NCI-H2227 (cell line): ENCODE results near the gene SHROOM2.
"Not testable (repeated sequence)": the region's sequence is repeated elsewhere in the genome, so short reads cannot be mapped to it uniquely, and the experiment has no call there.

ENCODE experiments used
- DNase-seq: peaks from one replicate; lab custom pipeline; 2025; ENCODE audit not compliant: unreplicated experiment; lab: John Stamatoyannopoulos, UW

SHROOM2 gene

DNA sequence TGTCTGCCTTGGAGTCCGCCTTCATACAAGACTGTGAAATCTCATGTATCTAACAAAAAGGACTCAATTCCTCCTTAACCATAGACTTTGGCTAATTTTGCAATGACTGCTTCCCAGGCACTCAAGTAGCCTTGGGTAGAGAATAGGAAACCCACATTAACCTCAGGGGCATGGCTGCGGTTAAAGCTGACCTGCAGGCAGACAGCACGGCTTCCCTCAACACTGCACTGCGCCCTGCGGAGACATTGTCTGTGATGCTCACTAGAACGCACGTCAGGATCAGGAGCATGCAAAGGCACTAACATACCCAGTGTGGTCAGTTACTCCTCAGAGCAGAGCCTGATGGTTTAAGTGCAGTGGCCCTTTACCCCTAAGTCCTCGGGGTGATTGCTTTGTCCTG is 10.3 kb upstream of the SHROOM2 start:
- DNase-seq: no peak

GRCh38 chrX:9781941-9782340 is 4.3 kb upstream of the SHROOM2 start:
- no peak for DNase-seq

GRCh38 chrX:9784332-9784731 is 1.9 kb upstream of the SHROOM2 start:
- no peak for DNase-seq

GRCh38 chrX:9785254-9785943 is 830 bp upstream of the SHROOM2 start:
- no peak for DNase-seq

DNA sequence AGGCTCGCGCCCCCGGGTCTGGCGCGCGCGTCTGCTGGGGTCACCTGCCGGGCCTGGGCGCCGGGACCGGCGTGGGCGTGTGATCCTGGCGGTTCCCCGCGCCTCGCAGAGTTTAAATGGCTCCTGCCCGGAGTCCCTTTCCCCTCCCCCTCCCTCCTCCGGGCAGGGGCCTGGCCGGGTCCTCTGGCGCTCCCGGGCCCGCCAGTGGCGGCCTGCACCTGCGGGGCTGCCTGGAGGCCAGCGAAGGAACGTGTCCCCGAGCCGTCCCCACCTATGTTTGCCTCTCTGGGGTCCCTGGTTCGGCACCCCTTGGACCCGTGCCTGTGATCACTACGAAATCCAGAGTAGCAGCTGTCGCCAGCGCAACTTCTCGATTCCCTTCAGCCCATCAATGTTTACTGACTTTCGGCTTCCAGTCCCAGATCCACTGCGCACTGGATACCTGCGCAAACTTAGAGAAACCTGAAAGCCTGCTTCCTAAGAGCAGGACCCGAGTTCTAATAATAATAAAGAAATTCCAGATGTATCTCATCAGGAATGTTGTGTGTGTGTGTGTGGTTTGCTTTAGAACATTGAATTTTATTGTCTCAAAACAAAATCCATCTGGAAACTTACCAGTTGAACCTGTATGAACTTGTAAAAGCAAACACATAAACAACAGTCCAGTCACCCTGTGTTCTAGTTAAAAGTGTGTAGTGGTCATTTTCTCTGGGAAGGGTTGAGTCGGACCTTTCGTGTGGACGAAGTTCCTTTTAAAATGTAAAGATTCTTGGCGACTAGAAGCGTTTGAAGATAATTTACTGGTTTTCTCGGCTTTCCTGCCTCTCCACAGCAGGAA is 788 bp downstream of the SHROOM2 start:
- peak; percentile 19 for DNase-seq

DNA sequence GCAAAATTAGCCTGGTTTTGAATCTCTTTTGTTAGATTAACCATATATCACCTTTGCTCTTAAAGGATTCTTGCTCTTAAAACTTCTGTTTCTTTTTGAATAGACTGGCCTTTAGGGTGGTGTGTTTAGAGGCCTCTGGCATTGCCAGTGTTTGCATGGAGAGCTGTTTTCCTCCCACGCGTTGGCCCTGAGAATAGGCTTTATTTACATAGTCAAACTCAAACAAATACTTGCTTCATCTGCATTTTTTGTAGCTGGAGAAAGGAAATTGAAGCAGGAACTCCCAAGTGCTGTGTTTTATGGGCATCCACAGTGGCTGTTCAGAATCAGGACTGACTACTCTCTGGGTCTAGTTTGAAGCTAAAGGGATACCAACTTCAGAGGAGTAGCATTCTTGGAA is 2.7 kb downstream of the SHROOM2 start:
- DNase-seq: no peak

DNA sequence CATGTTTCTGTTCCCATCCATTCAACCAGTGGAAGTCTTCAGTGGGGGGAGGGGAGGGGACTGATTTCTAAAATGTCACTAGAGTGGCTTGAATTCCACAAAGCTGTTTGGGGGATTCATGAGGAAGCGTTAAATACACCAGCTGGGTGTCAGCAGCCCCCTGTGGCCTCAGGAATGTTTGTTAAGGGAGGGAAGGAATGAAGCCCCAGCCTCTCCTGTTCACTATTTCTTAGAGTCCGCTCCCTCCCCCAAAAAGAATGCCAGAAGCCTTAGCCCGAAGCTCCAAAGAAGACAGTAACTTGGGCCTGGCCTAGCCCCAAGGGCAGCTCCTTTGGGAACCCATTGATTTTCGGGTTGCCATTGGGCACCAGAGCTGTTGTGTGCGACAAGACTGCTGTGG is 3.3 kb downstream of the SHROOM2 start:
- DNase-seq: no peak

GRCh38 chrX:9790866-9791265 is 4.6 kb downstream of the SHROOM2 start:
- DNase-seq: no peak

DNA sequence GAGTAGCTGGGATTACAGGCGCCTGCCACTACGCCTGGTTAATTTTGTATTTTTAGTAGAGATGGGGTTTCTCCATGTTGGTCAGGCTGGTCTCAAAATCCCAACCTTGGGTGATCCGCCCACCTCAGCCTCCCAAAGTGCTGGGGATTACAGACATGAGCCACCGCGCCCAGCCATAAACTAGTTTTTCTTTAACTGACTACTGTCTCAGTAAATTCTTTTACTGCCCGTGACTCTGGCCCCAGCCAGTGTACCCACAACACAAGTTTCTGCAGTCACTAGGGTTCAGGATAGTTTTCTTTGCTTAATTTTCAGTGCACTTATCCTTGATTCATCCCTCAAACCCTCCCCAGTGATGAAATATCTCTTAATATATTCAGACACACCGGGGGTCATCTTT is 8.3 kb downstream of the SHROOM2 start:
- no peak for DNase-seq

DNA sequence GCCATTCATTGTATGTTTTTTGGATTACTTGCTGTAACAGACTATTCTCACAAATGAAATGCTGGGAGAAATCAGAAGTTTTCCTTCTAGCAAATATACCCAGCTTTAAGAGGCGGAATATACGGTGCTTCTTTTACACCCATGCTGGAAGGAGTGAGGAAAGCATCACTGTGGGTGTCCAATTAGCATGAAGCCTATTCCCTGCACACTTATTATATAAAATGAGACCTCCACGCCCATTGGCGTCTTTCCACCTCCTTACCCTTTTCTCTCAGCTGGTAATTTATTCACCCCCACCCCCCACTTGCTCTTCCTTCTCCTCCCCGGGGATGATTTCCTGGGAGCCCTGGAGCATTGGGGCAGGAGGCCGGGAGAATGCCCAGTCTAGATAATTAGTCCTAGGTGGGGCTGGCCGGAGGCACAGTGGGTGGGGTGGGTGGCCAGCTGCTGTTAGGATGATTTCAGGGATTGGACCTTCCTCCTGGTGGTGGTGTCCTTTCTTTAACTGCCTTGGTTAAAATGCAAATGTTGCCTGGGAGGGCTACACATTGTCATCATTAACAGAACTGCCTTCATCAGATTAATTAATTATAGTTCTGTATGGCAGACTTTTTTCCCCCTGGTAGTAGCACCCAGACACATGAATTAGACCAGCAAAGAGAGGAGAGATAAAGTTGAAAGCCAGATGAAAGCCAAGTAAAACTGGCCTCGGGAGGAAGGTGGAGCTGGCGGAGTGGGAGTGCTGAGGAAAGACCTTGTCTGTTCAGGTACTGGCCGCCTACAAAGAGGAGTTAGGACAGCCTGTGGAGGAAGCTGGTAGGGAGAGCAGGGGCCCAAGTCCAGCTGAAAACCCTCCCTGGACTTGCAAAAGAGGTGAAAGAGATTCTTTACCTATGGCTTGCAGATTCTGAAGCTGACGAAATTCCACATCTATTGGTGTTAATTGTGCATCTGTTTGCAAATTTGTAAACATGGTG is 11.4 kb downstream of the SHROOM2 start:
- DNase-seq: peak; percentile 52

- no peak for DNase-seq
Measured at GRCh38 chrX:9802737-9803136, 16.5 kb downstream of the SHROOM2 start.

DNA sequence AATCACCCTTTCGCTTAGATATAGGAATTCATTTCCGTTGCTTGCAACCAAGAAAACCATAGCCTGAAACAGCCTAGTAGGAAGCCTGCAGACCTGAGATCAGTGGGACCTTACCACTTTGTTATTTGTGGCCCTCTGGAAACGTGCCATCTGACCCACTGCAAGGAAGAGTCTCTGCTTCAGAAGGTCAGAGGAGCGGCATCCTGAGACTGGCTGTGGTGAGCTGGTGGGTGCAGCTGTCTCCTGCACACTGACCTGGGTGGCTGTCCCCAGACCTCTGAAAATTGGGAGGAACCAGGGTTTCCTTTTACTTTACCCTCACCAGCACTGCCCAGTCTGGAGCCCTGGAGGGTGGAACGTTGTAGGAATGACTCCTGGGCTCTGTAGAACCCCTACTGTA is 18.2 kb downstream of the SHROOM2 start:
- DNase-seq: no peak

DNA sequence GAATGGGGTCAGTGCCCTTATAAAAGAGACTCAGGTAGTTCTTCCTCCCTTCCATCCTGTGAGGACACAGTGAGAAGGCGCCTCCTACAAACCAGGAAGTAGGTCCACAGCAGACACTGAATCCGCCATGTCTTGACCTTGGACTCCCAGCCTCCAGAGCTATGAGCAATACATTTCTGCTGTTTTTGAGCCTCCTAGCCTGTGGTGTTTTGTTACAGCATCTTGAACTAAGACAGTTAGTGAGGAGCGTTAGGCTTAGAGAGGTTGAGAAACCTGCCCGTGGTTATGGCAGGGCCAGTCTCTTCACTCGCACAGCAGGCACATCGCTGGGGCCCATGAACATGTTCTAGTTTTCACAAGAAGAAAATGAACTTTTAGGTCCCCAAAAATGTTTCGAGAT is 19.7 kb downstream of the SHROOM2 start:
- no peak for DNase-seq

DNA sequence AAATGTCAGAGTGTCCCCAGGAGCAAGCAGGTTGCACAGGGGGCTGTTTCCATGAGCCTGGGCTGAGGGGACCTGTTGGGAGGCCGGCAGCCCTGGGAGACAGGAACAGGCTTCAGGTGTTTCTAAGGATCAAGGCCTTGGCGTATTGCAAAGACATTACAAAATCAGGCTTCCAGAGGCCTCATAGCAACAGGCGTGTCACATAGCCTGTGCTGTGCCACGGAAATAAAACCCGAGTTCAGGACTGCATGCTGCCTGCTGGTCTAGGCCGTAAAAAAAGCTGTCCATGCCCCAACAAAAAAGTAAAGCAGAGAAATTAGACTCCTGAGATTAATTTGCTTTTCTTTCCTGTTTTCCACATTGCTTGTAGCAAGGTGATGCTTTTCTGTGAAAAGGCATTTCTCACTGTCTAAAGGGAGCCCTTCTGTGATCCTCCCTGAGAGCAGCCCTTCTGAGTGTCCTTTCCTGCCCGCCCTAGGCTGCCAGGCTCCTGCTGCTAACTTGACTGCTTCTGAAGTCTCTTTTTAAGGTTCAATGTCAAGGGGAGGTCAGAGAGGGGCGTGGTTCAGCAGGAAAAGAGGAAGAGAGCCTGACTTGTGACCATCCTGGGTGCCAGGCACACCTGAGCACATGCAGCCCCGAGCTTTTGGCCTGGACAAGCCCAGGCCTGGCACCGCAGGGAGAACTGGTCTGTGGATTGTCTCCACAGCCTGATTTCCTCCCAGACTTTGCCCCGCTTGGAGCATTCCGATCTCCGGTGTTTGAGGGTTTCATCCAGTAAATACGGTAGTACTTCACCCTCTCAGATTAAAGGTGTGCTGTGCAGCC is 21.3 kb downstream of the SHROOM2 start:
- DNase-seq: no peak

GRCh38 chrX:9809876-9810275 is 23.6 kb downstream of the SHROOM2 start:
- DNase-seq: not testable (repeated sequence)

DNA sequence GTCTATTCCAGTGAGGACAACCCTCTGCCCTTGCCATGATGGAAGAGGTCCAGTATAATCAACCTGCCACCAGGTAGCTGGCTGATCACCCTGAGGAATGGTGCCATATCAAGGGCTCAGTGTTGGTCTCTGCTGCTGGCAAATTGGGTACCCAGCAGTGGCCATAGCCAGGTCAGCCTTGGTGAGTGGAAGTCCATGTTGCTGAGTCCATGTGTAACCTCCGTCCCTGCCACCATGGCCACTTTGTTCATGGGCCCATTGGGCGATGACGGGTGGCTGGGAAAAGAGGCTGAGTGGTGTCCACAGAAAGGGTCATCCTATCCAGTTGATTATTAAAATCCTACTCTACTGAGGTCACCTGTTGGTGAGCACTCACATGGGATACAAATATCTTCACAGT is 24.9 kb downstream of the SHROOM2 start:
- DNase-seq: not testable (repeated sequence)

DNA sequence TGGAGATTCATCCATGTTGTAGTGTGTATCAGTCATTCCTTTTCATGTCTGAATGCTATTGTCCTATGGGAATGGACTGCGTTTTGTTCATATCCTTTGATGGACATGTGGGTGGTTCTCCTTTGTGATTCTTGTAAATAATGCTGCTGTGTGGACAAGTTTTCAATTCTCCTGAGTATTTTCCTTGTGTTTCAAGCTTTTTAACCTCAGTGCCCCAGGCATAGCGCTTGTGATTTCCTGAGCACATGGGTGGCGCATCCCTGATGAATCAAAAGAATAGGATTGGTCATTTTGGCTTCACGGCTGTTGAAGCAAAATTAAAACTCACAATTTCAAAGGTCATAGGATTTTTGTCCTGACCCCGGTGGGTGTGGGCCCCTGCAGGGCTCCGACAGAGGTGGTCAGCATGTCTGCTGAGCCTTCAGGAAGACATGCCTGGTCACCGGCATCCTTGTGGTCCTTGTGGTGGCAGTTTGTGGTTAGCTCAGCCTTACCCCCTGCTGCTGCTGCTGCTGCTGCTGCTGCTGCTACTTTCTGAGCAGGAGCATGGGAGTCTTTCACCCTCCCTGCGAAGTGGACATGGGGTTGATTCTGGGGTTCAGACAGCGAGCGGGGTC is 30.0 kb downstream of the SHROOM2 start:
- no peak for DNase-seq

GRCh38 chrX:9821572-9821971 is 35.3 kb downstream of the SHROOM2 start:
- no peak for DNase-seq

DNA sequence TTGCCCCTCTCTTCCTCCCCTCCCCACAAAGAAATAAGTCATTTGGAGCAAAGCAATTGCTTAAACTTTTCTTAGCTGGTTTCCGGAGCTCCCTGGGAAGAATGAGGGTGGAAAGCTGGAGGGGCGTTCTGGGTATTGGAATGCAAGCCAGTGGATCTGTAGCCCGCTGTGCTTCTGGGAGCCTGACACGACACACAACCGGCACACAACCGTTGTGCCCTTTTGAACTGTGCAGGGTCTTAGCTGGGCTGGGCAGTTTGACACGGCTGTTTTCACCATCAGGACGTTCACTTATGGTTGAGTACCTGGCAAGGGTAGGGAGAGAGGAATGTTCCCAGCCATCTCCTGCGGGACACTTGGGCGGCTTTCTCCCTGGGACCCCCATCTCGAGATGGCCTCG is 38.3 kb downstream of the SHROOM2 start:
- no peak for DNase-seq

DNA sequence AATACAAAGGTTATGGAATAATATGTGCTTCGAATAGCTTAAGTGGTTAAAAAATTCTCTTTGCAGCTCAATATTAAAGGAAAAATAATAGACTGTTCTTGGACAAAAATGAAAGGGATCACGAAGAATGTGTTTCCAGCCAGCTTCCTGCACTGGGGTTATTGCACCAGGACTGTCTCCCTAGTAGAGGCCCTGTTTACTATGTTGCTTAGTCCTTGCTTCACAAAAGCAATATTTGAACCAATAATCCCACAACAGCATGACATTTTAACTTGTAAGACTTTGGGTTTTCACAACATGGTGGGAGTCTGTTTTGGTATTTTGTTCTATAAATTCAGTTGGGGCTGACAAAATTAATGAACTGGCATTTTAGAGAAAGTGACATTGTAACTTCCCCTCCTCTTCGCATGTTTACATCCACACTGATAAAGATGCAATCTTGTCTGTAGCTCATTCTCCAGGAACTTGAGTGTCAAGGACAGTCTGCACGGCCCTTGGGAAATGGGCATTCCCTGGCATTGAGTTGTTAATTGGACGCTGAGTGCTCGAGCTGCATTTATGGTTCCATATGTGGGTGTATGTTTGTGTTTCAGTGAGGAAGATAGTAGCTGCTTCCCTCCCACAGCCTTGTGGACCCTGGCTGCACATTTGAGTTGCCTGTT is 39.0 kb downstream of the SHROOM2 start:
- no peak for DNase-seq
